ENCODE results near the gene TNRC18. TPM values are rescaled to one million over a fixed set of nuclear protein-coding genes. Genes with fewer than 3 reads are reported as not detected.

Gene TNRC18
- total and polyA plus RNA-seq, 9 donors, result 48.6 to 153 (median 91.8) TPM

- no peaks in the 10 kb centered on the region for H3K36me3 ChIP-seq
- 74 to 76% (median 76%) methylated on average over 11 to 15 of the region's 15 CpGs for WGBS, 3 donors
- no peak for DNase-seq
- intact Hi-C loops (cut with DNase I), result no loop called here
- H3K27me3 ChIP-seq, result no peaks in the 10 kb centered on the region
- TF ChIP-seq EP300 (IDR thresholded peaks at IDR 0.05), result no peak
- TF ChIP-seq POLR2A (IDR thresholded peaks at IDR 0.05), result no peak
- peaks cover 3% of the 10 kb centered on the region for H3K4me1 ChIP-seq (ENCODE audit: insufficient read depth)
- H3K27ac ChIP-seq, result no peak overlapping the region
- H3K4me3 ChIP-seq, result no peak overlapping the region
- peaks cover 0 to 6% of the 10 kb centered on the region in 2 donors for H3K9me3 ChIP-seq
Observed at GRCh38 chr7:5470167-5470532, 46.5 kb upstream of the TNRC18 start.

GRCh38 chr7:5469375-5470166 lies 45.9 kb upstream of the TNRC18 start:
- H3K27ac ChIP-seq, result no peak overlapping the region
- H3K4me3 ChIP-seq, result no peak overlapping the region
- H3K36me3 ChIP-seq, result no peaks in the 10 kb centered on the region
- WGBS, 3 donors, result 91 to 93% (median 91%) methylated on average over 31 to 32 of the region's 32 CpGs
- intact Hi-C loops (cut with DNase I), result no loop called here
- DNase-seq, result no peak
- TF ChIP-seq POLR2A (IDR thresholded peaks at IDR 0.05) (no peak), CTCF (IDR thresholded peaks at IDR 0.05) (no peak), EP300 (IDR thresholded peaks at IDR 0.05) (no peak)
- H3K27me3 ChIP-seq, result no peaks in the 10 kb centered on the region
- peaks cover 3% of the 10 kb centered on the region for H3K4me1 ChIP-seq (ENCODE audit: insufficient read depth)
- peaks cover 0 to 6% of the 10 kb centered on the region in 2 donors for H3K9me3 ChIP-seq

GRCh38 chr7:5467645-5468044 lies 44.0 kb upstream of the TNRC18 start:
- no peak for DNase-seq
- Histone ChIP-seq H3K36me3 (no peaks in the 10 kb centered on the region), H3K9me3 (peaks cover 0 to 4% of the 10 kb centered on the region in 2 donors), H3K4me1 (ENCODE audit: insufficient read depth) (peaks cover 3% of the 10 kb centered on the region), H3K27ac (no peak overlapping the region), H3K27me3 (no peaks in the 10 kb centered on the region), H3K4me3 (no peak overlapping the region)
- 80 to 83% (median 80%) methylated on average over 9 of the region's 9 CpGs for WGBS, 3 donors
- TF ChIP-seq CTCF (IDR thresholded peaks at IDR 0.05) (no peak), POLR2A (IDR thresholded peaks at IDR 0.05) (no peak), EP300 (IDR thresholded peaks at IDR 0.05) (no peak)
- intact Hi-C loops (cut with DNase I), result no loop called here

GRCh38 chr7:5466551-5466950 lies 42.9 kb upstream of the TNRC18 start:
- H3K36me3 ChIP-seq, result no peaks in the 10 kb centered on the region
- no peaks in the 10 kb centered on the region for H3K9me3 ChIP-seq
- no peak for TF ChIP-seq POLR2A (IDR thresholded peaks at IDR 0.05)
- no peak for TF ChIP-seq CTCF (IDR thresholded peaks at IDR 0.05)
- TF ChIP-seq EP300 (IDR thresholded peaks at IDR 0.05), result no peak
- H3K4me1 ChIP-seq (ENCODE audit: insufficient read depth), result peaks cover 3% of the 10 kb centered on the region
- H3K4me3 ChIP-seq, result no peak overlapping the region
- 90 to 95% (median 94%) methylated on average over 14 of the region's 14 CpGs for WGBS, 3 donors
- H3K27me3 ChIP-seq, result no peaks in the 10 kb centered on the region
- DNase-seq, result no peak
- intact Hi-C loops (cut with DNase I), result no loop called here
- no peak overlapping the region for H3K27ac ChIP-seq

GRCh38 chr7:5463031-5463430 lies 39.4 kb upstream of the TNRC18 start:
- Histone ChIP-seq H3K4me1 (ENCODE audit: insufficient read depth) (peaks cover 4% of the 10 kb centered on the region), H3K27ac (no peak overlapping the region), H3K9me3 (no peaks in the 10 kb centered on the region), H3K36me3 (no peaks in the 10 kb centered on the region), H3K27me3 (no peaks in the 10 kb centered on the region), H3K4me3 (no peak overlapping the region)
- TF ChIP-seq POLR2A (IDR thresholded peaks at IDR 0.05) (no peak), CTCF (IDR thresholded peaks at IDR 0.05) (no peak), EP300 (IDR thresholded peaks at IDR 0.05) (no peak)
- DNase-seq, result no peak
- intact Hi-C loops (cut with DNase I), result no loop called here
- WGBS, 3 donors, result 54 to 71% (median 63%) methylated on average over 3 of the region's 3 CpGs
